ENCODE data around the gene CFAP53. TPM values are rescaled to one million over a fixed set of nuclear protein-coding genes. Genes with fewer than 3 reads are reported as not detected.

CFAP53 gene
- total and polyA plus RNA-seq, 2 of the 13 experiments (the other 11 are each of a cell fraction or from before 2014, with no cell fraction given), result 0.05 to 0.07 TPM

GRCh38 chr18:50192995-50193795, 73.1 kb downstream of the CFAP53 start (continued):
- TF ChIP-seq ZNF737 (CRISPR knock-in tag; IDR thresholded peaks at IDR 0.05; ENCODE audit: borderline replicate concordance), result 0 out of 2 replicates have a peak, but pooled peaks have one; percentile 48
- peak; percentile 46; the same call in 1 of the 2 replicates for TF ChIP-seq ZBTB38 (CRISPR knock-in tag; IDR thresholded peaks at IDR 0.05)
- peak; percentile 31 for TF ChIP-seq HNRNPLL (IDR thresholded peaks at IDR 0.05; ENCODE audit: low read depth, low read length, poor library complexity, severe bottlenecking)
- no peak for TF ChIP-seq ZNF629 (CRISPR knock-in tag; conservative IDR thresholded peaks at IDR 0.05)
- TF ChIP-seq ZFP1 (CRISPR knock-in tag; IDR thresholded peaks at IDR 0.05), result no peak

GRCh38 chr18:50190926-50191325, 75.4 kb downstream of the CFAP53 start:
- FAIRE-seq, result no peak
- H3K27me3 ChIP-seq (ENCODE audit: control insufficient read depth in 1 of 2, insufficient read depth in 2 of 2, low read length in 2 of 2), result peaks cover 0 to 5% of the 10 kb centered on the region in 2 experiments; a peak in 3 of 5 replicates
- no peaks in the 10 kb centered on the region for H4K20me1 ChIP-seq (ENCODE audit: insufficient read depth, low read length)
- 80% methylated on average over 1 of the region's 1 CpG for WGBS (ENCODE audit: low lambda C conversion rate)
- intact Hi-C loops (cut with micrococcal nuclease; ENCODE audit: unreplicated experiment), result no loop called here
- in situ Hi-C loops (cut with HindIII; ENCODE audit: extremely low pct_ligation_motif_present, low pct_unique_long_range_greater_than_20kb), result loop anchor here (10.0 kb wide), 1 partner anchor 276 kb away; no protein-coding TSS in a partner anchor
- H2AFZ ChIP-seq (ENCODE audit: low read length), result no peak overlapping the region
- no peaks in the 10 kb centered on the region for H3K36me3 ChIP-seq (replicated peaks in 1 of 2; ENCODE audit: control insufficient read depth in 1 of 2, insufficient read depth in 2 of 2, low read length in 2 of 2)
- no peak overlapping the region for H3K9ac ChIP-seq (ENCODE audit: insufficient read depth, low read depth, low read length)
- DNase-seq (ENCODE audit: low spot score), result no peak
- H3K27ac ChIP-seq (ENCODE audit: extremely low read length, insufficient read depth, low read length), result no peak overlapping the region
- no TSS peak for BruUV-seq (replicated peaks)
- no peak overlapping the region for H3K4me2 ChIP-seq (ENCODE audit: low read depth, low read length)
- ChIA-PET CTCF (ENCODE audit: low intra/inter-chr PET ratio, low total read pairs) (no interaction called here), POLR2A (no interaction called here)
- peaks cover 9% of the 10 kb centered on the region for H3K79me2 ChIP-seq (ENCODE audit: insufficient read depth, low read length)
- H3K4me3 ChIP-seq (replicated peaks in 1 of 3; ENCODE audit: insufficient read depth in 1 of 3, low read depth in 2 of 3, low read length in 3 of 3), result no peak overlapping the region
- peaks cover 50% of the 10 kb centered on the region for H3K4me1 ChIP-seq (ENCODE audit: insufficient read depth, low read length)
- no peaks in the 10 kb centered on the region for H3K9me3 ChIP-seq (ENCODE audit: low read length)
- no peak for ATAC-seq
- TF ChIP-seq PITX1 (CRISPR knock-in tag; IDR thresholded peaks at IDR 0.05), result no peak
- TF ChIP-seq ZBTB1 (CRISPR knock-in tag; IDR thresholded peaks at IDR 0.05; ENCODE audit: borderline replicate concordance), result no peak
- no peak for TF ChIP-seq MZF1 (CRISPR knock-in tag; IDR thresholded peaks at IDR 0.05; ENCODE audit: borderline replicate concordance)
- TF ChIP-seq, protein P1, sequence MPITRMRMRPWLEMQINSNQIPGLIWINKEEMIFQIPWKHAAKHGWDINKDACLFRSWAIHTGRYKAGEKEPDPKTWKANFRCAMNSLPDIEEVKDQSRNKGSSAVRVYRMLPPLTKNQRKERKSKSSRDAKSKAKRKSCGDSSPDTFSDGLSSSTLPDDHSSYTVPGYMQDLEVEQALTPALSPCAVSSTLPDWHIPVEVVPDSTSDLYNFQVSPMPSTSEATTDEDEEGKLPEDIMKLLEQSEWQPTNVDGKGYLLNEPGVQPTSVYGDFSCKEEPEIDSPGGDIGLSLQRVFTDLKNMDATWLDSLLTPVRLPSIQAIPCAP (CRISPR knock-in tag; IDR thresholded peaks at IDR 0.05; ENCODE audit: low read depth), result no peak
- TF ChIP-seq MTA1 (CRISPR knock-in tag; IDR thresholded peaks at IDR 0.05; ENCODE audit: borderline replicate concordance), result no peak
- no peak for TF ChIP-seq ZNF674 (CRISPR knock-in tag; IDR thresholded peaks at IDR 0.05; ENCODE audit: low read depth)
- TF ChIP-seq FOXC1 (CRISPR knock-in tag; IDR thresholded peaks at IDR 0.05; ENCODE audit: borderline replicate concordance), result no peak
- TF ChIP-seq EED (CRISPR knock-in tag; IDR thresholded peaks at IDR 0.05), result no peak
- no peak for TF ChIP-seq SALL1 (CRISPR knock-in tag; IDR thresholded peaks at IDR 0.05)
- no peak for TF ChIP-seq SNAPC4 (CRISPR knock-in tag; IDR thresholded peaks at IDR 0.05)
- TF ChIP-seq ZNF264 (CRISPR knock-in tag; IDR thresholded peaks at IDR 0.05), result no peak
- TF ChIP-seq ZNF446 (CRISPR knock-in tag; IDR thresholded peaks at IDR 0.05), result no peak
- no peak for TF ChIP-seq ZNF660 (CRISPR knock-in tag; IDR thresholded peaks at IDR 0.05; ENCODE audit: borderline replicate concordance, low read depth)
- no peak for TF ChIP-seq STAG1 (CRISPR knock-in tag; IDR thresholded peaks at IDR 0.05)
